ENCODE measurements around the gene JARID2.

Gene JARID2

GRCh38 chr6:15524861-15525401 is 279.1 kb downstream of the JARID2 start:
- Histone ChIP-seq H3K36me3 (peaks cover 85 to 99% (median 94%) of the 10 kb centered on the region in 11 experiments), H3K27ac (no peak overlapping the region), H3K27me3 (no peaks in the 10 kb centered on the region), H3K4me1 (peaks cover 9 to 50% (median 17%) of the 10 kb centered on the region in 10 experiments; a peak in 19 of 20 replicates), H3K9ac (no peak overlapping the region), H3K4me3 (no peak overlapping the region), H4K20me1 (peaks cover 0 to 22% (median 10%) of the 10 kb centered on the region in 11 experiments; a peak in 10 of 22 replicates), H3K9me3 (replicated peaks in 1 of 11) (peaks cover 0 to 31% (median 13%) of the 10 kb centered on the region in 11 experiments; a peak in 14 of 22 replicates), H3K4me2 (peak overlapping the region in 1 of 11 experiments; percentile 35; a peak in 2 of 22 replicates)
- TF ChIP-seq Cebpa-rat (IDR thresholded peaks at IDR 0.05), result no peak

DNA sequence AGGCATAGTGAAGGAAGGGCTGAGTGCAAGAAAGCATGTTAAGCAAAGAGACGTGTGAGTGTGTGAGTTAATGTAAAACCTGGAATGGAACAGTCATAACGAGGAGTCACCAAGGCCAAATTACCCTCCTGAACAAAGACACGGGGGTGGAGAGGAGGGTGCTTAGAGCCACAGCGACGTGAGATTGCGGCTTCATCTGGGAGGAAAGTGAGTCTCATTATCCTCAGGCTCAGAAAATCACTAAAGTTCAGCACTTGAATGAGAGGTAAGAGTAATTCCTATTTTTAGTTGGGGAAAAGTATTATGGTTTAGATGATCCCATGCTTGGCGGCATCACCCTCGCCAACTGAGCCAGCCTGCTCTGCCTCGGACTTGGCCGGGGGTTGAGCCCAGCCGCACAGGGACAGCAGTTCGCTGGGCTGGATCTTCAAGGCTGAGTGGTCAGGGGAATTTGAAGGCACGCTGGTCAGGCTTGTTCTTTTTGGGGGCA is 280.4 kb downstream of the JARID2 start:
- Histone ChIP-seq H3K27me3 (no peaks in the 10 kb centered on the region), H3K4me2 (peak overlapping the region in 2 of 11 experiments; percentile 4 to 18; a peak in 3 of 22 replicates), H3K9ac (no peak overlapping the region), H3K27ac (peak overlapping the region in 1 of 11 experiments; percentile 5; a peak in 1 of 22 replicates), H3K9me3 (replicated peaks in 1 of 11) (peaks cover 0 to 31% (median 13%) of the 10 kb centered on the region in 11 experiments; a peak in 14 of 22 replicates), H3K4me3 (no peak overlapping the region), H4K20me1 (peaks cover 0 to 14% (median 8%) of the 10 kb centered on the region in 11 experiments; a peak in 9 of 22 replicates), H3K4me1 (peaks cover 9 to 44% (median 17%) of the 10 kb centered on the region in 10 experiments; a peak in 19 of 20 replicates), H3K36me3 (peaks cover 86 to 99% (median 94%) of the 10 kb centered on the region in 11 experiments)
- no peak for TF ChIP-seq Cebpa-rat (IDR thresholded peaks at IDR 0.05)

- H3K4me1 ChIP-seq, result peaks cover 0 to 28% (median 7%) of the 10 kb centered on the region in 10 experiments; a peak in 13 of 20 replicates
- H3K27me3 ChIP-seq, result no peaks in the 10 kb centered on the region
- TF ChIP-seq Cebpa-rat (IDR thresholded peaks at IDR 0.05), result no peak
- no peak overlapping the region for H3K4me2 ChIP-seq
- H3K36me3 ChIP-seq, result peaks cover 83 to 99% (median 93%) of the 10 kb centered on the region in 11 experiments
- no peak overlapping the region for H3K9ac ChIP-seq
- H3K9me3 ChIP-seq (replicated peaks in 1 of 11), result peaks cover 0 to 31% (median 13%) of the 10 kb centered on the region in 11 experiments; a peak in 14 of 22 replicates
- no peak overlapping the region for H3K27ac ChIP-seq
- no peak overlapping the region for H3K4me3 ChIP-seq
- H4K20me1 ChIP-seq, result peaks cover 0 to 5% (median 0%) of the 10 kb centered on the region in 11 experiments; a peak in 4 of 22 replicates
Measured at GRCh38 chr6:15527838-15528617, 282.2 kb downstream of the JARID2 start.

- Histone ChIP-seq H3K4me2 (no peak overlapping the region), H3K4me3 (no peak overlapping the region), H3K9me3 (replicated peaks in 1 of 11) (peaks cover 0 to 31% (median 13%) of the 10 kb centered on the region in 11 experiments; a peak in 14 of 22 replicates), H3K27me3 (no peaks in the 10 kb centered on the region), H3K9ac (no peak overlapping the region), H3K36me3 (peaks cover 81 to 99% (median 93%) of the 10 kb centered on the region in 11 experiments), H3K27ac (no peak overlapping the region), H4K20me1 (peaks cover 0 to 6% (median 0%) of the 10 kb centered on the region in 11 experiments; a peak in 4 of 22 replicates), H3K4me1 (peaks cover 0 to 28% (median 7%) of the 10 kb centered on the region in 10 experiments; a peak in 13 of 20 replicates)
- no peak for TF ChIP-seq Cebpa-rat (IDR thresholded peaks at IDR 0.05)
Measured at GRCh38 chr6:15528870-15529269, 283.0 kb downstream of the JARID2 start.

- no peaks in the 10 kb centered on the region for H3K27me3 ChIP-seq
- H3K4me1 ChIP-seq, result peaks cover 0 to 33% (median 8%) of the 10 kb centered on the region in 10 experiments; a peak in 16 of 20 replicates
- peaks cover 0 to 31% (median 13%) of the 10 kb centered on the region in 11 experiments; a peak in 14 of 22 replicates for H3K9me3 ChIP-seq (replicated peaks in 1 of 11)
- H3K4me2 ChIP-seq, result no peak overlapping the region
- H3K27ac ChIP-seq, result no peak overlapping the region
- H3K9ac ChIP-seq, result no peak overlapping the region
- H3K4me3 ChIP-seq, result no peak overlapping the region
- peaks cover 0 to 11% (median 0%) of the 10 kb centered on the region in 11 experiments; a peak in 5 of 22 replicates for H4K20me1 ChIP-seq
- peaks cover 65 to 86% (median 78%) of the 10 kb centered on the region in 11 experiments for H3K36me3 ChIP-seq
- no peak for TF ChIP-seq Cebpa-rat (IDR thresholded peaks at IDR 0.05)
Measured at GRCh38 chr6:15530411-15530810, 284.5 kb downstream of the JARID2 start.

DNA sequence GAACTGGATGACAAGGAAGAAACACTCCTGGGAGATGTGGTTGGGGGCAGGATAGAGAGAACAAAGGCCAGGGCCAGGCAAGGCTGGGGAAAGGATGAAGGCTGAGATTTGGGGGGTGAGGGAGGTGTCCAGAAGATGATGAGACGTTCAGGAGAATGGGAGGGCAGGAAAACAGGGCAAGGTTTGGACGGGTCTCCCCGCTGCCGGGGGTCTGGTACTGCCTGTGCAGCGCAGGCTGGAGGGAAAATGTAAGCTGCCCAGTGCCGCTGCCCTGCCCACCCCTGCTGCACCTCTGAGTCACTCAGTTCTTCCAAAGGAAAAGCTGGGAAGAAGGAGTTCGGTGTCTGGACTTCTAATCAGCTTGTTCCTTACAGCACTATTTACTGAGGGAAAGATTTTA is 286.1 kb downstream of the JARID2 start:
- TF ChIP-seq Cebpa-rat (IDR thresholded peaks at IDR 0.05), result no peak

DNA sequence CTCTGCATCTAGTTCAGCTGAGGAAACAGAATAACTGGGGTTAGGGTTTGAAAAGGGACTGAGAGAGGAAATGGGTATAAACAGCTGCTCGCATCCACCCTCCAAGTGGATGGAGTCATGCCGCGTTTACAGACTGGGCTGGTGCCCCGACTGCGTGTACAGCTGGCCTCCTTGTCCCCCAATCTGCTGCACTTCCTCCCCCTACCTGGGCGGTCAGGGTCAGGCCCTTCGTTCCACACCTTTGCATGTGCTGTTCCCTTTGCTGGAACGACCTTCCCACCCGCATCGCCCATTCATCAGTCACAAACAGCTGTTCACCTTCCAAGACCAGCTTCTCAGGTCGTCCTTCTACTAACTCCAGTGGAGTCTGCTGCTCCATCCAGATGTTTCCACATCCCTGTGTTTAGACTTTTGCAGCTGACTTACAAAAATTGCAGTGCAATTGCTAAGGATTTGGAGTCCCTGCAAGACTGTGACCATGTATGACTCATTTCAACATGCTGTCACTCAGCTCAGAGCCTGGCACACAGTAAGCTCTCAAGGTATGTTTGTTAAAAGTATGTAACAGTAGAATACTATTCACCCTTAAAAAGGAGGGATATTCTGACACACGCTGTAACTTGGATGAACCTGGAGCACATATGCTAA is 287.6 kb downstream of the JARID2 start:
- Histone ChIP-seq H3K27ac (no peak overlapping the region), H3K4me1 (peaks cover 0 to 41% (median 0%) of the 10 kb centered on the region in 10 experiments; a peak in 9 of 20 replicates), H3K27me3 (no peaks in the 10 kb centered on the region), H3K4me3 (no peak overlapping the region), H3K4me2 (peak overlapping the region in 2 of 11 experiments; percentile 39 to 74; a peak in 3 of 22 replicates), H3K9ac (no peak overlapping the region), H3K9me3 (replicated peaks in 1 of 11) (peaks cover 0 to 23% (median 11%) of the 10 kb centered on the region in 11 experiments; a peak in 17 of 22 replicates), H3K36me3 (peaks cover 44 to 72% (median 64%) of the 10 kb centered on the region in 11 experiments), H4K20me1 (peaks cover 0 to 12% (median 0%) of the 10 kb centered on the region in 11 experiments; a peak in 7 of 22 replicates)
- TF ChIP-seq Cebpa-rat (IDR thresholded peaks at IDR 0.05), result no peak

More for the DNA sequence above, 286.1 kb downstream of the JARID2 start:
- Histone ChIP-seq H3K4me1 (peaks cover 0 to 41% (median 0%) of the 10 kb centered on the region in 10 experiments; a peak in 10 of 20 replicates), H4K20me1 (peaks cover 0 to 12% (median 0%) of the 10 kb centered on the region in 11 experiments; a peak in 6 of 22 replicates), H3K9ac (no peak overlapping the region), H3K4me2 (no peak overlapping the region), H3K27ac (no peak overlapping the region), H3K9me3 (replicated peaks in 1 of 11) (peaks cover 0 to 19% (median 13%) of the 10 kb centered on the region in 11 experiments; a peak in 15 of 22 replicates), H3K4me3 (no peak overlapping the region), H3K36me3 (peaks cover 54 to 77% (median 68%) of the 10 kb centered on the region in 11 experiments), H3K27me3 (no peaks in the 10 kb centered on the region)

GRCh38 chr6:15534974-15535373 is 289.1 kb downstream of the JARID2 start:
- peak overlapping the region in 3 of 11 experiments; percentile 35 to 74 (median 73); a peak in 5 of 22 replicates for H3K4me2 ChIP-seq
- H4K20me1 ChIP-seq, result peaks cover 0 to 12% (median 0%) of the 10 kb centered on the region in 11 experiments; a peak in 6 of 22 replicates
- H3K27ac ChIP-seq, result peak overlapping the region in 4 of 11 experiments; percentile 7 to 69 (median 44); a peak in 6 of 22 replicates
- no peak for TF ChIP-seq Cebpa-rat (IDR thresholded peaks at IDR 0.05)
- peaks cover 0 to 24% (median 11%) of the 10 kb centered on the region in 11 experiments; a peak in 16 of 22 replicates for H3K9me3 ChIP-seq (replicated peaks in 1 of 11)
- peaks cover 0 to 44% (median 0%) of the 10 kb centered on the region in 10 experiments; a peak in 9 of 20 replicates for H3K4me1 ChIP-seq
- H3K9ac ChIP-seq, result peak overlapping the region in 1 of 11 experiments; percentile 44; a peak in 3 of 22 replicates
- H3K27me3 ChIP-seq, result no peaks in the 10 kb centered on the region
- no peak overlapping the region for H3K4me3 ChIP-seq
- peaks cover 43 to 70% (median 62%) of the 10 kb centered on the region in 11 experiments for H3K36me3 ChIP-seq

Measured in BLaER1 treated with 17β-estradiol and CSF1 and Interleukin-3, amounts not matched to agents 10 nM and 100 nM (cell line).